SK-N-MC (cell line): ENCODE data around the gene PDE4B.

Experiments used
- EZH2 ChIP-seq: fragments of 200-600 bp; sonication (generic); IDR thresholded peaks from one replicate; pipeline ENCODE4 v1.6.1; 2017; ENCODE audit warnings: antibody characterized with exemption
- FOXP2 ChIP-seq: optimal IDR thresholded peaks from 2 replicates; pipeline ENCODE3; 2011; ENCODE audit warnings: mild to moderate bottlenecking, moderate library complexity; ENCODE audit not compliant: insufficient read depth; ENCODE audit errors: extremely low read length, control extremely low read depth
- POLR2AphosphoS5 ChIP-seq: IDR thresholded peaks from 2 replicates; pipeline ENCODE4 v1.6.1; 2012; ENCODE audit warnings: mild to moderate bottlenecking, low read depth, low read length, borderline replicate concordance

DNA sequence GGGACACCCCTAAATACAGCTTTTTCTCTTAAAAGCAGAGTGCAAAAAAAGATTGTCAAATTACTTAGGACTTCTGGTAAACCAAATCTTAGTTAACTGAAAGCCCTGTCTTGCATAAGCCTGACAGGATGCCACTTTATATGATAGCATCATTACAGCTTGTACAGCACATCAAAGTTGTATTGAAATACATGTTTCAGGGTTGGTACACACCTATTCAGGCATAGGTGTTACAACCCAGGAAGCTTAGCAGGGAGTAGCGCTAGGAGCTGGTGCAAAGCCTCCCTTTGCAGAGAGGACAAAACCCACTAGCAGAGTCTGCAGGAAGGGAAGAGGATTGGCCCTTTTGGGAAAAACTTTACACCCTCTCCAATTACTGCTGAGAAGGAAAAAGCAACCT lies 482.4 kb downstream of the PDE4B start:
- no peak for TF ChIP-seq EZH2
- TF ChIP-seq POLR2AphosphoS5: no peak
- TF ChIP-seq FOXP2: no peak
